Thyroid gland (tissue), 4 donors: ENCODE measurements around the gene POLR3A.

Source experiments
- CTCF ChIP-seq, 6 experiments: fragments of 200-600 bp in 3 of 6; fragments of 450-650 bp in 3 of 6; sonication (generic) in 3 of 6; IDR thresholded peaks; one replicate each; pipeline ENCODE4 v1.5.1; 2016 to 2019; ENCODE audit warnings: antibody characterized with exemption in 6 of 6, mild to moderate bottlenecking in 2 of 6, inconsistent platforms in 1 of 6, moderate library complexity in 1 of 6
- POLR2A ChIP-seq, 2 donors: fragments of 450-650 bp; IDR thresholded peaks; one replicate each; pipeline ENCODE4 v1.6.1; 2017; ENCODE audit warnings: antibody characterized with exemption in 2 of 2, mild to moderate bottlenecking in 2 of 2, moderate library complexity in 1 of 2

- TF ChIP-seq CTCF (IDR thresholded peaks at IDR 0.05) (no peak), POLR2A (IDR thresholded peaks at IDR 0.05) (no peak)
Measured at GRCh38 chr10:77920495-77920894, 108.8 kb downstream of the POLR3A start.
